GM18858 (cell line): Measurements from ENCODE around the gene UTRN.

Source experiments
- ATAC-seq: cut with Tn5 transposase; IDR thresholded peaks from one replicate; pipeline ENCODE4 v1.9.1; 2021; ENCODE audit not compliant: unreplicated experiment

The UTRN gene

GRCh38 chr6:144311361-144311760 is 26.2 kb downstream of the UTRN start:
- no peak for ATAC-seq

DNA sequence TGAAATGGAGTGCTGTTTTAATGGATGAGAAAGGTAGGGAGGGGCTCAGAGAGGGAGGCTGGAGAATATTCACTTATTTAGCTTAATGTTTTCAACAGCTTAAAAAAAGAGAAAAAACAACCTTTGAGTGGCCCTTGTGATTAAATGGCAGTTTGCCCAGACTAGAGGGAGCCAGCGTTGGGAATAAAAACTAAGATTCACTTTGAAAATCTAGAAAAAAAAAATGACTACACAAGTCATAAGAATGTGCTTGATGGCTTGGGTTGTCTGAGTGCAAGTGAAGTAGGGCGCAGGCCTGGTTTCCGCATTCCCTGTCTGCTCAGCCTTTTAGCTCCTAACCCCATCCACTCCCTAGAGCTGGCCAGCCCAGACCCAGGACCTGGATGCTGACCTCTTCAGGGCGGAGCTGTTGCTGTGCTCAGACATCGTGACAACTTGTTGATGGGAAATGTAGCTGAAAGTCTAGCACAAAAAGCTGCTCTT is 28.9 kb downstream of the UTRN start:
- no peak for ATAC-seq

GRCh38 chr6:144314562-144314961 is 29.4 kb downstream of the UTRN start:
- no peak for ATAC-seq

GRCh38 chr6:144315226-144315980 is 30.3 kb downstream of the UTRN start:
- no peak for ATAC-seq

- ATAC-seq = no peak
Measured at GRCh38 chr6:144315981-144316861, 31.1 kb downstream of the UTRN start.

- no peak for ATAC-seq
Measured at GRCh38 chr6:144316862-144317195, 31.7 kb downstream of the UTRN start.

DNA sequence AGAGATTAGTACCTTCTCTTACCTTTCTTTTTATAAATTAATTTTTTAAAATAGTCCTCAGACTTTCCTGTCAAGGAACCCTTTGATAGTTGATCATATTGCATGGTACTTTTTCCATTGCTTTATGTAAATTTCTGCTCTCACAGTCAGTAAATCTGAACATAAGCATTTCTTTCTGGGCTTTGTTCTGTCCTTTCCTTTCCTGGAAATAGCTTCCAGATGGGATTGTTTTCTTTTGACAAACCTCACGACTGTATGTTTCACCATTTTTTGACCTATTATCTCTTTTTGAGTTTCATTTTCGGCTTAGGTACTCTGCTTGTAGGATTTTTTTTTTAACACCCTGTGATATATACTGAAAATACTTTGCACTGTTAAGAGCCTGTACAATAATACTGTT is 32.6 kb downstream of the UTRN start:
- ATAC-seq = no peak

GRCh38 chr6:144319211-144319610 is 34.1 kb downstream of the UTRN start:
- ATAC-seq = no peak

DNA sequence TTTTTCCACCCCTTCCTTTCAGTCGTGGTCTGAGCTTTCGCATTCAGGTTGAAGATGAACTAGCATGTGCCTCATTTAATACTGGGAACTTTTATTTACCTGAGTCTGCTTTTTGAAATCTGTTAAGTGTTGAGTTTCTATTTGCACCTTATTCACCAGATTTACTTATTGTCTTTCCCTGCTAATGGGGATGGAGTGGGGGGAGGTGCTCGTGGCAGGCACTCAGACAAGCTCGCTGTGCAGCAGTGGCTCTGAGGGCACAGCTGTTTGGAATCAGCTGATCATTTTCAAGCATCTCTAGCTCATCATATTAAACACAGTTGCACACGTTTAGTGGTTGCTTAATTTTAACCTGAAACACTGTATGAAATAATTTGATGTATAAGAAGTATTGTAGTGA is 35.6 kb downstream of the UTRN start:
- ATAC-seq = no peak

DNA sequence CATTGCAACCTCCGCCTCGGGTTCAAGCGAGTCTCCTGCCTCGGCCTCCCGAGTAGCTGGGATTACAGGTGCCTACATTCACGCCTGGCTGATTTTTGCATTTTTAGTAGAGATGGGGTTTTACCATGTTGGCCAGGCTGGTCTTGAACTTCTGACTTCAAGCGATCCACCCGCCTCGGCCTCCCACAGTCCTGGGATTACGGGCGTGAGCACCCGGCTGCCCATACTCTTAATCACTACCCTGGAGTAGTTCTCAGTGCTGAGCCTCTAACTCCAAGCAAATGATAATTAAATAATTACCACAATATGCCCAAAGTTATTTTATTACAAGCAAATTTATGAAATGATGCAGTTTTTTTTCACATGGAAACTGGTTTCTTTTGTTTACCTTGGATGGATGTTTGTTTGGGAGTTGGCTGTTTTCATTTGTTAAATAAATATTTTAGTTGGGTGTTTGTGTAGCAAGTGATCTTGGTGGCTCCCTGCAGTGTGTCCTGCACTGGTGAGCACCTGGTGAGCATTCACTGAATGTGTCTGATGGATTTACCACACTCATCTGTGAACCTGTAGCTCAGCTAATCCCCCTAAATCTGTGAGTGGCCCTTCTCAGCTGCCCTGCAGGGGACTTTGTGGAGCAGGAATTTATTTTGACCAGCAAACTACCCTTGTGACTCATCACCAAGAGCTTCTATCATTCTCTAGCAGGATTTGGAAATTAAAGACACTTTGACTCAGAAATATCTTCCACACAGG is 36.9 kb downstream of the UTRN start:
- no peak for ATAC-seq

DNA sequence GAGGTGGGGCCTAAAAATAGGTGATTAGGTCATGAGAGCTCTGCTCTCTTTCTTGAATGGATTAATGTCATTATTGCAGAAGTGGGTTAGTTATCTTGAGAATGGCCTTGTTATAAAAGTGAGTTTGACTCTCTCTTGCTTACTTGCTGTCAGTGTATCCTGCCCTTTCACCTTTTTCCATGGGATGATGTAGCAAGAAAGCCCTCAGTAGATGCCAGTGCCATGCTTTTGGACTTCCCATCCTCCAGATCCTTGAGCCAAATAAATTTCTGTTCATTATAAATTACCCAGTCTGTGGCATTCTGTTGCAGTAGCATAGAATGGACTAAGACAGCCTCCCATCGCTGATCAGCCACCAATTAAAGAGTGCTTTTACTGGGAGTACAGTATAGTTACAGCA is 40.1 kb downstream of the UTRN start:
- no peak for ATAC-seq

DNA sequence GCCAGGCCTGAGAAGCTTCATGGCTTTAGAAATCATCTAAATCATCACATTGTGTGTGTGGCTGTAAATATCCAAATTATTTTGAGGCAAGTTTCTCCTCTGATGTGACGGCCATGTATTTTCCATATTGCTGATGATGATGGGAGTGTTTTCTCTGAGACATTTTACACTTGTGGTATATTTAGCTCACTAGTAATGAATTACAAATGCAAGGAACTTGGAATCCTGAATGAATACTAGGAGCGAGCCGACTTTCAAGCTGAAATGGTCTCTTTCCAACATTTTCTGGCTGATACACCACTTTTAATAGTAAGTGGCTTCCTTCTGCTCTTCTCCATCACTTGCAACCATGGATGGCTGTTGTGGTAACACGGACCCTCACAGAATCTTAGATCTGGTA is 41.3 kb downstream of the UTRN start:
- no peak for ATAC-seq

DNA sequence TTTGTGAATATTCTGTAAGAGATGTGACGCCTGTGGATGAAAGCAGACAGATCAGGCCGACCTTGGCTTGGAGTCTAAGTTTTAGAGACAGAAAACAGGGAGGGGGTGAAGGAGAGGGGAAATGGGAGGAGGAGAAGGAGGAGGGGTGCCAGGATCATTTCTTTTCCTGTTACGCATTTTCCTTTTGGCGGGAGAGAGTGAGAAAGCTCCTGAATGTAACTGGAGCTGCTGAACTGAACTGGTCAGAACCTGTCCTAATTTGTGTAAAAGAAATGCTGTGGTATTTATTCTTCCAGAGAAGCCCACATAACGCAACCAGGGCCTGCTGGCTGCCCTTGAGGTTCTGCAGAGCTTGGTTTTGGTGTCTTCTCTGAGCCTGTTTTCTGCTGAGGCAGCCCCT is 41.9 kb downstream of the UTRN start:
- no peak for ATAC-seq

- no peak for ATAC-seq
Measured at GRCh38 chr6:144330017-144330987, 45.2 kb downstream of the UTRN start.

- no peak for ATAC-seq
Measured at GRCh38 chr6:144331491-144331969, 46.4 kb downstream of the UTRN start.

- no peak for ATAC-seq
Measured at GRCh38 chr6:144332177-144332576, 47.0 kb downstream of the UTRN start.

- ATAC-seq = peak; percentile 41
Measured at GRCh38 chr6:144334150-144334708, 49.1 kb downstream of the UTRN start.
